ENCODE data around the gene KRT8. TPM values are rescaled to one million over a fixed set of nuclear protein-coding genes. Genes with fewer than 3 reads are reported as not detected.
A peak's percentile ranks its signal among the peaks of the same experiment; 100 is the strongest.

Gene KRT8
- total and polyA plus RNA-seq, 2 of the 13 experiments (the other 11 are each of a cell fraction or from before 2014, with no cell fraction given), result 498 to 718 TPM

DNA sequence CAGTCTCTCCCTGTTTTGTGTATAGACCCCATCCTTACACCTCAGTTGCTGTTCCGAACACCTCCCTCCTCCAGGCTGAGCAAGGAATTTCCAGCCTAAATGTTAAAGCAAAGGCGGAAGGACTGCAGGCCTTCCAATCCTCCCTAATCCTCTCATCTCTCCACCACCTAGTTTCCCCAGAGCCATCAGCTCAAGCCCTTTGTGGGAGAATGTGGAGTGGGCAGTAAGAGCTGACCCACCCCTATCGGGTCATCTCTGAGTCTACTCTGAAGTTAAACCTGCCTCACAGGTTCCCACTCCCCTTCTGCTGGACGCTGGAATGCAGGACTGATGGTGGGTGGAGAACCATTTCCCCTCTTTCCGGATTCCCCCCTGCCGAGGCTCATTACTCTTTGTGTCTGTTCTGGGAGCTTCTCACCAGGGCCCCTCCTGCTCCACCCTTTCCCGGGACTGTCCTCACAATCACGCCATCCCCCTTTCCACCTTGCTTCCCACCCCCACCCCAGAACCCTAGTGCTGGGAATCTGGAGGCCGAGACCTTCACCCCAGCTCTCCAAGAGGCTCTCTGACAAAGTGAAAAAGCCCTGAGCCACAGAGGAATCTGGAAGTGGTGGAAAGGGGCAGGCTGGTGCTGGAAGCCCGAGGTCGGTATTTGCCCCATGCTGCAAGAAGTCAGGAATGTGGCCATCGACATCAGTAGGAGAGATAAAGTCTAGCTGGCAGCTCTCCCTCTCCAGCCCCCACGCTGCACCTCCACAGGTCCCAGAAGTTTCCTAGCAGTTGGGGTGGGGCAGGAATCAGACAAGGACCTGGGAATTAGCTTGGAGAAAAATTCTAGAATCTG is 40.7 kb upstream of the KRT8 start (continued):
- TF ChIP-seq, protein P1, sequence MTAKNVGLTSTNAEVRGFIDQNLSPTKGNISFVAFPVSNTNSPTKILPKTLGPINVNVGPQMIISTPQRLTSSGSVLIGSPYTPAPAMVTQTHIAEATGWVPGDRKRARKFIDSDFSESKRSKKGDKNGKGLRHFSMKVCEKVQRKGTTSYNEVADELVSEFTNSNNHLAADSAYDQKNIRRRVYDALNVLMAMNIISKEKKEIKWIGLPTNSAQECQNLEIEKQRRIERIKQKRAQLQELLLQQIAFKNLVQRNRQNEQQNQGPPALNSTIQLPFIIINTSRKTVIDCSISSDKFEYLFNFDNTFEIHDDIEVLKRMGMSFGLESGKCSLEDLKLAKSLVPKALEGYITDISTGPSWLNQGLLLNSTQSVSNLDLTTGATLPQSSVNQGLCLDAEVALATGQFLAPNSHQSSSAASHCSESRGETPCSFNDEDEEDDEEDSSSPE (CRISPR knock-in tag; IDR thresholded peaks at IDR 0.05), result peak; percentile 17; the same call in 1 of the 2 replicates
- no peak for TF ChIP-seq ATF7 (IDR thresholded peaks at IDR 0.05)
- peak; percentile 76 for TF ChIP-seq ATF7 (CRISPR knock-in tag; IDR thresholded peaks at IDR 0.05)
- TF ChIP-seq, protein P2, sequence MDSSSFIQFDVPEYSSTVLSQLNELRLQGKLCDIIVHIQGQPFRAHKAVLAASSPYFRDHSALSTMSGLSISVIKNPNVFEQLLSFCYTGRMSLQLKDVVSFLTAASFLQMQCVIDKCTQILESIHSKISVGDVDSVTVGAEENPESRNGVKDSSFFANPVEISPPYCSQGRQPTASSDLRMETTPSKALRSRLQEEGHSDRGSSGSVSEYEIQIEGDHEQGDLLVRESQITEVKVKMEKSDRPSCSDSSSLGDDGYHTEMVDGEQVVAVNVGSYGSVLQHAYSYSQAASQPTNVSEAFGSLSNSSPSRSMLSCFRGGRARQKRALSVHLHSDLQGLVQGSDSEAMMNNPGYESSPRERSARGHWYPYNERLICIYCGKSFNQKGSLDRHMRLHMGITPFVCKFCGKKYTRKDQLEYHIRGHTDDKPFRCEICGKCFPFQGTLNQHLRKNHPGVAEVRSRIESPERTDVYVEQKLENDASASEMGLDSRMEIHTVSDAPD (CRISPR knock-in tag; IDR thresholded peaks at IDR 0.05), result peak; percentile 51; the same call in 1 of the 2 replicates
- peak; percentile 64 for TF ChIP-seq TBX2 (CRISPR knock-in tag; IDR thresholded peaks at IDR 0.05; ENCODE audit: borderline replicate concordance)
- TF ChIP-seq, protein P3, sequence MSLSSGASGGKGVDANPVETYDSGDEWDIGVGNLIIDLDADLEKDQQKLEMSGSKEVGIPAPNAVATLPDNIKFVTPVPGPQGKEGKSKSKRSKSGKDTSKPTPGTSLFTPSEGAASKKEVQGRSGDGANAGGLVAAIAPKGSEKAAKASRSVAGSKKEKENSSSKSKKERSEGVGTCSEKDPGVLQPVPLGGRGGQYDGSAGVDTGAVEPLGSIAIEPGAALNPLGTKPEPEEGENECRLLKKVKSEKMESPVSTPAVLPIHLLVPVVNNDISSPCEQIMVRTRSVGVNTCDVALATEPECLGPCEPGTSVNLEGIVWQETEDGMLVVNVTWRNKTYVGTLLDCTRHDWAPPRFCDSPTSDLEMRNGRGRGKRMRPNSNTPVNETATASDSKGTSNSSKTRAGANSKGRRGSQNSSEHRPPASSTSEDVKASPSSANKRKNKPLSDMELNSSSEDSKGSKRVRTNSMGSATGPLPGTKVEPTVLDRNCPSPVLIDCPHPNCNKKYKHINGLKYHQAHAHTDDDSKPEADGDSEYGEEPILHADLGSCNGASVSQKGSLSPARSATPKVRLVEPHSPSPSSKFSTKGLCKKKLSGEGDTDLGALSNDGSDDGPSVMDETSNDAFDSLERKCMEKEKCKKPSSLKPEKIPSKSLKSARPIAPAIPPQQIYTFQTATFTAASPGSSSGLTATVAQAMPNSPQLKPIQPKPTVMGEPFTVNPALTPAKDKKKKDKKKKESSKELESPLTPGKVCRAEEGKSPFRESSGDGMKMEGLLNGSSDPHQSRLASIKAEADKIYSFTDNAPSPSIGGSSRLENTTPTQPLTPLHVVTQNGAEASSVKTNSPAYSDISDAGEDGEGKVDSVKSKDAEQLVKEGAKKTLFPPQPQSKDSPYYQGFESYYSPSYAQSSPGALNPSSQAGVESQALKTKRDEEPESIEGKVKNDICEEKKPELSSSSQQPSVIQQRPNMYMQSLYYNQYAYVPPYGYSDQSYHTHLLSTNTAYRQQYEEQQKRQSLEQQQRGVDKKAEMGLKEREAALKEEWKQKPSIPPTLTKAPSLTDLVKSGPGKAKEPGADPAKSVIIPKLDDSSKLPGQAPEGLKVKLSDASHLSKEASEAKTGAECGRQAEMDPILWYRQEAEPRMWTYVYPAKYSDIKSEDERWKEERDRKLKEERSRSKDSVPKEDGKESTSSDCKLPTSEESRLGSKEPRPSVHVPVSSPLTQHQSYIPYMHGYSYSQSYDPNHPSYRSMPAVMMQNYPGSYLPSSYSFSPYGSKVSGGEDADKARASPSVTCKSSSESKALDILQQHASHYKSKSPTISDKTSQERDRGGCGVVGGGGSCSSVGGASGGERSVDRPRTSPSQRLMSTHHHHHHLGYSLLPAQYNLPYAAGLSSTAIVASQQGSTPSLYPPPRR (CRISPR knock-in tag; IDR thresholded peaks at IDR 0.05; ENCODE audit: borderline replicate concordance), result 0 out of 2 replicates have a peak, but pooled peaks have one; percentile 46
- TF ChIP-seq, protein P4, sequence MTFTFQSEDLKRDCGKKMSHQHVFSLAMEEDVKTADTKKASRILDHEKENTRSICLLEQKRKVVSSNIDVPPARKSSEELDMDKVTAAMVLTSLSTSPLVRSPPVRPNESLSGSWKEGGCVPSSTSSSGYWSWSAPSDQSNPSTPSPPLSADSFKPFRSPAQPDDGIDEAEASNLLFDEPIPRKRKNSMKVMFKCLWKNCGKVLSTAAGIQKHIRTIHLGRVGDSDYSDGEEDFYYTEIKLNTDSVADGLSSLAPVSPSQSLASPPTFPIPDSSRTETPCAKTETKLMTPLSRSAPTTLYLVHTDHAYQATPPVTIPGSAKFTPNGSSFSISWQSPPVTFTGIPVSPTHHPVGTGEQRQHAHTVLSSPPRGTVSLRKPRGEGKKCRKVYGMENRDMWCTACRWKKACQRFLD (CRISPR knock-in tag; IDR thresholded peaks at IDR 0.05; ENCODE audit: borderline replicate concordance), result no peak
- TF ChIP-seq, protein P5, sequence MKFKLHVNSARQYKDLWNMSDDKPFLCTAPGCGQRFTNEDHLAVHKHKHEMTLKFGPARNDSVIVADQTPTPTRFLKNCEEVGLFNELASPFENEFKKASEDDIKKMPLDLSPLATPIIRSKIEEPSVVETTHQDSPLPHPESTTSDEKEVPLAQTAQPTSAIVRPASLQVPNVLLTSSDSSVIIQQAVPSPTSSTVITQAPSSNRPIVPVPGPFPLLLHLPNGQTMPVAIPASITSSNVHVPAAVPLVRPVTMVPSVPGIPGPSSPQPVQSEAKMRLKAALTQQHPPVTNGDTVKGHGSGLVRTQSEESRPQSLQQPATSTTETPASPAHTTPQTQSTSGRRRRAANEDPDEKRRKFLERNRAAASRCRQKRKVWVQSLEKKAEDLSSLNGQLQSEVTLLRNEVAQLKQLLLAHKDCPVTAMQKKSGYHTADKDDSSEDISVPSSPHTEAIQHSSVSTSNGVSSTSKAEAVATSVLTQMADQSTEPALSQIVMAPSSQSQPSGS (CRISPR knock-in tag; IDR thresholded peaks at IDR 0.05), result no peak
- no peak for TF ChIP-seq ZNF577 (CRISPR knock-in tag; IDR thresholded peaks at IDR 0.05; ENCODE audit: borderline replicate concordance, low read depth)
- TF ChIP-seq, protein P6, sequence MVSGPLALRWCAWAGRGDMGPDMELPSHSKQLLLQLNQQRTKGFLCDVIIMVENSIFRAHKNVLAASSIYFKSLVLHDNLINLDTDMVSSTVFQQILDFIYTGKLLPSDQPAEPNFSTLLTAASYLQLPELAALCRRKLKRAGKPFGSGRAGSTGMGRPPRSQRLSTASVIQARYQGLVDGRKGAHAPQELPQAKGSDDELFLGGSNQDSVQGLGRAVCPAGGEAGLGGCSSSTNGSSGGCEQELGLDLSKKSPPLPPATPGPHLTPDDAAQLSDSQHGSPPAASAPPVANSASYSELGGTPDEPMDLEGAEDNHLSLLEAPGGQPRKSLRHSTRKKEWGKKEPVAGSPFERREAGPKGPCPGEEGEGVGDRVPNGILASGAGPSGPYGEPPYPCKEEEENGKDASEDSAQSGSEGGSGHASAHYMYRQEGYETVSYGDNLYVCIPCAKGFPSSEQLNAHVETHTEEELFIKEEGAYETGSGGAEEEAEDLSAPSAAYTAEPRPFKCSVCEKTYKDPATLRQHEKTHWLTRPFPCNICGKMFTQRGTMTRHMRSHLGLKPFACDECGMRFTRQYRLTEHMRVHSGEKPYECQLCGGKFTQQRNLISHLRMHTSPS (CRISPR knock-in tag; IDR thresholded peaks at IDR 0.05; ENCODE audit: low read depth), result 0 out of 2 replicates have a peak, but pooled peaks have one; percentile 43
- no peak for TF ChIP-seq ZNF614 (CRISPR knock-in tag; IDR thresholded peaks at IDR 0.05; ENCODE audit: borderline replicate concordance)
- no peak for TF ChIP-seq SNRNP70 (IDR thresholded peaks at IDR 0.05; ENCODE audit: low read depth, low read length)
- no peak for TF ChIP-seq ZNF678 (CRISPR knock-in tag; IDR thresholded peaks at IDR 0.05)
- no peak for TF ChIP-seq PHF20 (CRISPR knock-in tag; IDR thresholded peaks at IDR 0.05)
- TF ChIP-seq ZNF644 (CRISPR knock-in tag; IDR thresholded peaks at IDR 0.05; ENCODE audit: low read depth), result no peak
- no peak for TF ChIP-seq POLR2AphosphoS2 (IDR thresholded peaks at IDR 0.05; ENCODE audit: low read depth, low read length)
